K562 (cell line): ENCODE data around the gene NDST3. TPM values are rescaled to one million over a fixed set of nuclear protein-coding genes. Genes with fewer than 3 reads are reported as not detected.

ENCODE experiments used
- ATAC-seq: fragments of 200-7000 bp; cut with Tn5 transposase; 3 replicates; pipeline ENCODE4 v1.9.1; 2020; ENCODE audit warnings: moderate library complexity
- BruUV-seq: library from RNA; stranded (reverse); fragments of 400-500 nt; replicated peaks from 2 replicates; lab custom pipeline; 2021; lab: Mats Ljungman, UMichigan
- CTCF ChIA-PET: fragments of 300-600 bp; formaldehyde crosslinking; extraction: SDS; loops from one replicate; lab custom pipeline; 2021; ENCODE audit warnings: low intra/inter-chr PET ratio; lab: Yijun Ruan, JAX
- POLR2A ChIA-PET: fragments of 300-600, 350-650 bp; sonication (Branson Sonifier 250); formaldehyde crosslinking; extraction: SDS; loops from one replicate; lab custom pipeline; 2021; ENCODE audit warnings: antibody characterized with exemption, inconsistent platforms; lab: Yijun Ruan, JAX
- DNase-seq, 4 experiments: peaks; one replicate each; pipeline versions ENCODE4 v3.0.0 to v3.0.0-alpha.2; 2011 to 2018; ENCODE audit warnings: low spot score in 3 of 4, mixed read lengths in 3 of 4; ENCODE audit errors: extremely low read depth in 1 of 4
- FAIRE-seq: peaks from 2 replicates; lab custom pipeline; 2011; peaks lifted over from hg19 to GRCh38; lab: Jason Lieb, UNC
- H2AFZ ChIP-seq: 2 replicates; pipeline ENCODE4 v1.6.0; 2011; ENCODE audit warnings: low read depth, low read length, control low read depth, inconsistent platforms
- H3K27ac ChIP-seq: fragments of 200-600 bp; 3 replicates; pipeline ENCODE4 v1.8.0; 2011; ENCODE audit warnings: low read depth, mild to moderate bottlenecking, control low read depth, inconsistent platforms, low read length, moderate library complexity, mixed read lengths; ENCODE audit errors: extremely low read depth
- H3K27me3 ChIP-seq, 2 experiments: fragments of 300-600 bp in 1 of 2; 2 replicates in 1 of 2; 3 replicates in 1 of 2; pipeline versions ENCODE4 v1.6.0 to v1.8.0; 2011; ENCODE audit warnings: inconsistent platforms in 2 of 2, low read length in 2 of 2, mild to moderate bottlenecking in 1 of 2, mixed read lengths in 1 of 2, moderate library complexity in 1 of 2; ENCODE audit not compliant: control insufficient read depth in 2 of 2, insufficient read depth in 2 of 2
- H3K36me3 ChIP-seq: fragments of 300-600 bp; 3 replicates; pipeline ENCODE4 v1.8.0; 2011; ENCODE audit warnings: mild to moderate bottlenecking, low read length, inconsistent platforms; ENCODE audit not compliant: control insufficient read depth, insufficient read depth
- H3K4me1 ChIP-seq, 2 experiments: fragments of 200-600 bp in 1 of 2; replicated peaks in 1 of 2; 2 replicates in 1 of 2; 3 replicates in 1 of 2; pipeline versions ENCODE4 v1.5.1 to v1.8.0; 2011; ENCODE audit warnings: inconsistent platforms in 2 of 2, low read length in 2 of 2, mild to moderate bottlenecking in 1 of 2, mixed read lengths in 1 of 2, moderate library complexity in 1 of 2; ENCODE audit not compliant: control insufficient read depth in 2 of 2, insufficient read depth in 2 of 2
- H3K4me2 ChIP-seq: 2 replicates; pipeline ENCODE4 v1.6.1; 2011; ENCODE audit warnings: low read length, control low read depth, inconsistent platforms, mixed read lengths; ENCODE audit not compliant: insufficient read depth
- H3K4me3 ChIP-seq: fragments of 200-600 bp; sonication (generic), shearing (Covaris generic); 2 replicates; pipeline ENCODE4 v1.5.1; 2016; ENCODE audit warnings: control low read depth, inconsistent platforms
- H3K79me2 ChIP-seq: fragments of 200-600 bp; 3 replicates; pipeline ENCODE4 v1.8.0; 2011; ENCODE audit warnings: low read length, inconsistent platforms; ENCODE audit not compliant: control insufficient read depth, insufficient read depth
- H3K9ac ChIP-seq, 2 experiments: 2 replicates each; pipeline versions ENCODE4 v1.6.0 to v1.6.1; 2011; ENCODE audit warnings: low read depth in 2 of 2, low read length in 2 of 2, control low read depth in 1 of 2, inconsistent platforms in 1 of 2, mild to moderate bottlenecking in 1 of 2, mixed read lengths in 1 of 2; ENCODE audit not compliant: insufficient read depth in 1 of 2
- H3K9me1 ChIP-seq: one replicate; pipeline ENCODE4 v1.6.0; 2011; ENCODE audit warnings: inconsistent platforms, mild to moderate bottlenecking, low read length, moderate library complexity; ENCODE audit not compliant: control insufficient read depth, insufficient read depth
- H3K9me3 ChIP-seq: replicated peaks from 2 replicates; pipeline ENCODE4 v1.5.1; 2011; ENCODE audit warnings: low read depth, low read length, inconsistent platforms; ENCODE audit not compliant: control insufficient read depth, insufficient read depth
- H4K20me1 ChIP-seq: replicated peaks from 2 replicates; pipeline ENCODE4 v1.6.1; 2011; ENCODE audit warnings: low read length, inconsistent platforms, mixed read lengths; ENCODE audit not compliant: control insufficient read depth, insufficient read depth
- ERF ChIP-seq: fragments of 450-650 bp; formaldehyde crosslinking; IDR thresholded peaks from 2 replicates; pipeline ENCODE4 v1.4.0; 2020; ENCODE audit warnings: mild to moderate bottlenecking, mixed read lengths
- MEIS2 ChIP-seq: fragments of 450-650 bp; IDR thresholded peaks from 2 replicates; pipeline ENCODE4 v1.6.1; 2014; ENCODE audit warnings: mild to moderate bottlenecking; ENCODE audit not compliant: partially characterized antibody
- MIER1 ChIP-seq: fragments of 450-650 bp; IDR thresholded peaks from 2 replicates; pipeline ENCODE4 v1.6.1; 2016; ENCODE audit warnings: antibody characterized with exemption, mild to moderate bottlenecking, low read depth
- NFE2L1 ChIP-seq: fragments of 450-650 bp; IDR thresholded peaks from 2 replicates; pipeline ENCODE4 v1.6.1; 2016; ENCODE audit warnings: missing genetic modification characterization, low read depth, mild to moderate bottlenecking, missing compliant biosample characterization, moderate library complexity, borderline replicate concordance
- RFX1 ChIP-seq: fragments of 450-650 bp; IDR thresholded peaks from 2 replicates; pipeline ENCODE4 v1.6.1; 2016; ENCODE audit warnings: mild to moderate bottlenecking, moderate library complexity
- ZNF224 ChIP-seq: sonication (generic); formaldehyde crosslinking; IDR thresholded peaks from 2 replicates; pipeline ENCODE4 v1.8.0; 2022; ENCODE audit warnings: mild to moderate bottlenecking, missing genetic modification reagents
- ZNF444 ChIP-seq: fragments of 250-450 bp; sonication (Bioruptor Pico); IDR thresholded peaks from 2 replicates; pipeline ENCODE4 v1.4.0; 2020; ENCODE audit warnings: mild to moderate bottlenecking, moderate library complexity
- ZNF551 ChIP-seq: fragments of 250-450 bp; sonication (Bioruptor Pico); IDR thresholded peaks from 2 replicates; pipeline ENCODE4 v1.5.0; 2021; ENCODE audit warnings: mild to moderate bottlenecking, moderate library complexity
- ZNF584 ChIP-seq: fragments of 200-800 bp; sonication (Bioruptor generic); IDR thresholded peaks from 2 replicates; pipeline ENCODE4 v1.6.1; 2016; ENCODE audit warnings: low read depth, mild to moderate bottlenecking, missing genetic modification characterization, missing compliant biosample characterization
- WGBS: fragments of 100-300 bp; shearing (Covaris generic); methylation state at CpG from one replicate; pipeline ENCODE4 v1.1.6; 2016; ENCODE audit warnings: low coverage, mixed read lengths; ENCODE audit not compliant: insufficient coverage; ENCODE audit errors: missing lambda C conversion rate; 5-methylcytosine and 5-hydroxymethylcytosine counted together
- in situ Hi-C: fragments of 300-500 bp; cut with MboI; formaldehyde crosslinking; loops from 4 replicates; pipeline ENCODE4 v1.15.0; 2018; ENCODE audit warnings: inconsistent platforms, mixed read lengths
- intact Hi-C: fragments of 100-400 bp; cut with micrococcal nuclease; formaldehyde crosslinking; loops from 2 replicates; pipeline ENCODE4 v1.14.2; 2022
- polyA plus RNA-seq, 8 experiments: library from polyadenylated mRNA; depleted of rRNA in 4 of 8; stranded (reverse) in 5 of 8; unstranded in 3 of 8; fragments of >200 nt; fragmentation: Nextera tagmentation in 2 of 8; fragmentation: Illumina TruSeq in 1 of 8; extraction: Ambion mirVana in 2 of 8; extraction: Trizol in 1 of 8; gene quantifications; 2 replicates each; pipeline versions ENCODE4 v1.2.1 to v1.2.3, GENCODE V29; 2011 to 2014; ENCODE audit warnings: inconsistent platforms in 1 of 8, missing spikeins in 1 of 8
- total RNA-seq, 7 experiments: library from RNA; depleted of rRNA in 6 of 7; stranded (reverse); fragments of >200 nt in 6 of 7; fragmentation: Illumina TruSeq in 2 of 7; extraction: Trizol in 2 of 7; gene quantifications; 2 replicates each; pipeline versions ENCODE4 v1.2.1 to v1.2.3, GENCODE V29; 2011 to 2021; ENCODE audit warnings: low replicate concordance in 1 of 7
- TF ChIP-seq, protein P1 (sequence below): sonication (generic); formaldehyde crosslinking; IDR thresholded peaks from 2 replicates; pipeline ENCODE4 v1.8.0; 2022; ENCODE audit warnings: mild to moderate bottlenecking, missing genetic modification reagents

NDST3 gene
- total and polyA plus RNA-seq, 9 of the 15 experiments (the other 6 are each of a cell fraction or from before 2014, with no cell fraction given): not detected

DNA sequence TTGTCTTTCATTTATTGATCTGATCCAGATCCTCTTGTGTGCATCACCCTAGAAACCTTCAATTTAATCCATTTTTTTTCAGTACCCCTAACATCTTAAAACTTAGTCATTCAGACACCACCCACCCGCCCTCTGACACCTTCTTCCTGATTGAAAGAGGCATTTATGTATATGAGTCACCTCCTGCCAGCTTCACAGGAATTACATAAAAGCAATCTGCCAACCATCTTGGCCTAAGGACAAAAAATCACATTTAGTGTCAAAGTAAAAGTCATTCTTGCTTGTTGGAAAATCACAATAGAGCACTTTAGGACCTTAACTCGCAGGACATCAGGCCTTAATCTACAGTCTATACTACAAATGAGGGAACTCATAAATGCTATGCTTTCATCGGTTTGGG lies 52.1 kb downstream of the NDST3 start:
- Histone ChIP-seq H3K9me1 (no peaks in the 10 kb centered on the region), H3K4me3 (no peak overlapping the region), H3K4me2 (no peak overlapping the region), H3K79me2 (no peaks in the 10 kb centered on the region), H3K9me3 (no peaks in the 10 kb centered on the region), H4K20me1 (no peaks in the 10 kb centered on the region), H3K4me1 (no peaks in the 10 kb centered on the region), H2AFZ (no peak overlapping the region), H3K27ac (no peak overlapping the region)
- in situ Hi-C loops: no loop called here
- CTCF ChIA-PET: no interaction called here
- no peak for ATAC-seq
- intact Hi-C loops: no loop called here
- 2% methylated on average over 3 of the region's 3 CpGs for WGBS
- DNase-seq: no peak
- no TSS peak for BruUV-seq
- TF ChIP-seq, protein P1, sequence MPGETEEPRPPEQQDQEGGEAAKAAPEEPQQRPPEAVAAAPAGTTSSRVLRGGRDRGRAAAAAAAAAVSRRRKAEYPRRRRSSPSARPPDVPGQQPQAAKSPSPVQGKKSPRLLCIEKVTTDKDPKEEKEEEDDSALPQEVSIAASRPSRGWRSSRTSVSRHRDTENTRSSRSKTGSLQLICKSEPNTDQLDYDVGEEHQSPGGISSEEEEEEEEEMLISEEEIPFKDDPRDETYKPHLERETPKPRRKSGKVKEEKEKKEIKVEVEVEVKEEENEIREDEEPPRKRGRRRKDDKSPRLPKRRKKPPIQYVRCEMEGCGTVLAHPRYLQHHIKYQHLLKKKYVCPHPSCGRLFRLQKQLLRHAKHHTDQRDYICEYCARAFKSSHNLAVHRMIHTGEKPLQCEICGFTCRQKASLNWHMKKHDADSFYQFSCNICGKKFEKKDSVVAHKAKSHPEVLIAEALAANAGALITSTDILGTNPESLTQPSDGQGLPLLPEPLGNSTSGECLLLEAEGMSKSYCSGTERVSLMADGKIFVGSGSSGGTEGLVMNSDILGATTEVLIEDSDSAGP (CRISPR knock-in tag): no peak
- TF ChIP-seq ZNF444 (CRISPR knock-in tag) (no peak), ZNF584 (CRISPR knock-in tag) (no peak), MIER1 (no peak), NFE2L1 (tag) (no peak), RFX1 (no peak), ZNF551 (CRISPR knock-in tag) (no peak), ZNF224 (no peak), MEIS2 (no peak), ERF (CRISPR knock-in tag) (no peak)
- TF ChIP-seq, all 486 proteins: peak for 0
- H3K27me3 ChIP-seq: no peaks in the 10 kb centered on the region
- H3K9ac ChIP-seq: no peak overlapping the region
- FAIRE-seq: no peak
- POLR2A ChIA-PET: no interaction called here
- no peaks in the 10 kb centered on the region for H3K36me3 ChIP-seq
